GM12801 (cell line): ENCODE results near the gene TWSG1.

ENCODE experiments used
- TF ChIP-seq, protein P1 (sequence below): IDR thresholded peaks from one replicate; pipeline ENCODE4 v1.5.1; 2011; ENCODE audit warnings: control low read depth; ENCODE audit not compliant: insufficient read length; ENCODE audit errors: extremely low read depth

The TWSG1 gene

DNA sequence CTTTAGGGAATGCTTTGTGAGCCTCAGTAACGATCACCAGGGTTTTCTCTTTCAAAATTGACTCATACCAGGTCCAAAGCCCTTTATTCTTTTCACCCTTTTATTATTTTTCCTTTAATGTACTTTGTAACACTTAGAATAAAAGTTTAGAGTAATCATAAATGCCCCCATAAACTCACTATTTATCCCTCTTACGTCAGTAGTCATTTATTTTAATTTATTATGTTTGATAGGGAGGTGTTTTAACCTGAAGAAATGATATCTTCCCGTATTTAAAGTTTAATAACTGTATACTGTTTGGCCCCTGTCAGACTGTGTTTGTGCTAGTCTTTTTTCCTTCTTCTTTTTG, 1.1 kb downstream of the TWSG1 start:
- TF ChIP-seq, protein P1, sequence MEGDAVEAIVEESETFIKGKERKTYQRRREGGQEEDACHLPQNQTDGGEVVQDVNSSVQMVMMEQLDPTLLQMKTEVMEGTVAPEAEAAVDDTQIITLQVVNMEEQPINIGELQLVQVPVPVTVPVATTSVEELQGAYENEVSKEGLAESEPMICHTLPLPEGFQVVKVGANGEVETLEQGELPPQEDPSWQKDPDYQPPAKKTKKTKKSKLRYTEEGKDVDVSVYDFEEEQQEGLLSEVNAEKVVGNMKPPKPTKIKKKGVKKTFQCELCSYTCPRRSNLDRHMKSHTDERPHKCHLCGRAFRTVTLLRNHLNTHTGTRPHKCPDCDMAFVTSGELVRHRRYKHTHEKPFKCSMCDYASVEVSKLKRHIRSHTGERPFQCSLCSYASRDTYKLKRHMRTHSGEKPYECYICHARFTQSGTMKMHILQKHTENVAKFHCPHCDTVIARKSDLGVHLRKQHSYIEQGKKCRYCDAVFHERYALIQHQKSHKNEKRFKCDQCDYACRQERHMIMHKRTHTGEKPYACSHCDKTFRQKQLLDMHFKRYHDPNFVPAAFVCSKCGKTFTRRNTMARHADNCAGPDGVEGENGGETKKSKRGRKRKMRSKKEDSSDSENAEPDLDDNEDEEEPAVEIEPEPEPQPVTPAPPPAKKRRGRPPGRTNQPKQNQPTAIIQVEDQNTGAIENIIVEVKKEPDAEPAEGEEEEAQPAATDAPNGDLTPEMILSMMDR = no peak

DNA sequence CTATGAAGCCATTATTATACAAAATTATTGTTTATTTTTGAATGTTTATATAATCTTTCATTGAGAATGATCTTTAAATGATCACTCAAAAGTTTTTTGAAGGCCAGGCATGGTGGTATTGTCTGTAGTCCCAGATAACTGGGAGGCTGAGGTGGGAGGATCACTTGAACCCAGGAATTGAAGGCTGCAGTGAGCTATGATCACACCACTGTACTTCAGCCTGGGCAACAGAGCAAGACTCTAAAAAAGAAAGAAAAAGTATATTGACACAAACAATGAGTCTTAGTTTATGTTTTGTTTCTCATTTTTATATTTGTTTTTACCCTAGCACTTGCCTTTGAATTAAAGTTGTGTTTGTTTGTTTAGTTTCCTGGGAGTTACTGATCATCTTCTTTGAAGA, 2.3 kb downstream of the TWSG1 start:
- TF ChIP-seq, protein P1 = no peak

DNA sequence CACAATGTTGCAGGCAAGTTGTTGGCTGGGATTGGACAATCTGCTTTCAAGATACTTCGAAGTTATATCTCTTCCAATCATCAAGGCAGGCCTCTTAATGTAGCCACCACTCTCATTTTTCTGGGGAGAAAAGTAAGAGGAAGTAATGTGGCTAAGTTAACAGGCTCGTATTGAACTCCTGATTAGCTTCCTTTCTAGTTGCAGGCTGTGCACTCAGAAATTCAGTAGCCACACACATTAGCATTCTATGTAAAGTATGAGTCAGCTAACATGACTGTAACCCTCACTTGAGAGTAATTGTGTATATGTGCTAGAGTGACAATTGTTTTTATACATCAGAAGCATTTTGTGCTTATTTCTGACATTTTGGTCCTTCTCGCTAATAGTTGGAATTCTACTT, 3.3 kb downstream of the TWSG1 start:
- TF ChIP-seq, protein P1 = no peak

DNA sequence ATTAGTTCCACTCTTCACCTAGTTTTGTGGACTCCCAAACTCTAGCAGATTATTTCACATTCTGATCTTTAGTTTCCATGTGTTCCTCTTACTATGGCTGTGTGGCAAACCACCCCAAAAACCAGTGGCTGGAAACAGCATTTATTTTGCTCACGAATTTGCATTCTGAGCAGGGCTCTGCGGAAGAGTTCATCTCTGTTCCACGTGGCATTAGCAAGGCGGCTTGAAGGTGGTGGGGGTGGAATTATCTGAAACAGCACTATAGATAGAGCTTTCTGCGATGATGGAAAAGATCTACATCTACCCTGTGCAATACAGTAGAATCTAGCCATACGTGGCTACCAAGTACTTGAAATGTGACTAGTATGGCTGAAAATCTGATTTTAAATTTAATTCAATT, 5.9 kb downstream of the TWSG1 start:
- TF ChIP-seq, protein P1 = no peak

DNA sequence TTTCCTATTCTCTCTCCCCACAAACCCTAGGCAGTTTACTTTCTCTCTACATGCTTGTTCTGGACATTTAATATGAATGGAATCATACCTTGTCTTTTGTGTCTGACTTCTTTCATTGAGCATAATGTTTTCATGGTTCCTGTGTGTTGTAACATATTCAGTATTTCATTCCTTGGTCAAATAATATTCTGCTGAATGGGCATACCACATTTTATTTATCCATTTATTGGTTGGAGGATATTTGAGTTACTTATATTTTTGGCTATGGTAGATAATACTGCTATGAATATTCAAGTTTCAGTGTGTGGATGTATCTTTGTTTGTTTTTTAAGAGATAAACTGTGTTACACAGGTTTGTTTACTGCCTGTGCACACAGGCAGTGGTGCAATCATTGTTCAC, 9.0 kb downstream of the TWSG1 start:
- TF ChIP-seq, protein P1 = no peak

DNA sequence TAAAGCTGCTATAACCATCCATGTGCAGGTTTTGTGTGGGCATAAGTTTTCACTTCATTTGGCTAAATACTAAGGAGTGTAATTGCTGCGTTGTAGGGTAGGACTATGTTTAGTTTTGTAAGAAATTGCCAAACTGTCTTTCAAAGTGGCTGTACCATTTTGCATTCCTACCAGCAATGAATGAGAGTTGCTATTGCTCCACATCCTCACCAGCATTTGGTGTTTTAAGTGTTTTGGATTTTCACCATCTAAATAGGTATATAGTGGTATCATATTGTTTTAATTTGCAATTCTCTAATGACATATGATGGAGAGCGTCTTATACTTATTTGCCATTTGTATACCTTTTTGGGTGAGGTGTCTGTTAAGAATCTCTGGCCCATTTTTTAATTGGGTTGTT, 12.2 kb downstream of the TWSG1 start:
- TF ChIP-seq, protein P1 = no peak

DNA sequence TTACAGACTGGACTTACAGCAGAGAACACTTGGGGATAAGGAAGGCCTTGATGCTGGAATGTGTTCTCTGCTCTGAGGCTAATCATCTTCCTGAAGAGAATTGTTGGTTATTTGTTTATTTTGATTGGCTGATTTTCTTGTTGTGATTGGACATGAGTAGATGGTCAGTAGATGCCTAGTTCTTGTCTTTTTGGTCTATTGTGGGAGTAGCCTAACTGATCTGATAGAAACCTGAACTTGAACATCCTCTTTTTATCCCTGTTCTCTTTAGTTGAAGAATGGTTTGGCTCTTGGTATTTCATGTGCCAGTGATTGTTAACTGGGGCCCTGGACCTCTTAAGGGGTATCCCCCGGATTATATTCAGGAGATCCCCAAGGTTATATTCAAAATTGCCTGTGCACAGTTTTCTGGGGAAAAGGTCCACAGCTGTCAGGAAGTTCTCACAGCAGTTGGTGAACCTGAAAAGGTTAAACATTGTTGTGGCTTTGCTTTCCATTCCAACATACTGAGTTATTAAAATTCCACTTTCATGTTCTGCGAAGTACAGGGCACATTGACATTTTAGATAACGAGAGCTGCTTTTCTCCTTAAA, 13.6 kb downstream of the TWSG1 start:
- TF ChIP-seq, protein P1 = no peak
